Keratinocyte (primary cell): ENCODE results near the gene RSL24D1. TPM values are rescaled to one million over a fixed set of nuclear protein-coding genes. Genes with fewer than 3 reads are reported as not detected.

Experiments
- DNase-seq: peaks from one replicate; pipeline ENCODE4 v3.0.0-alpha.2; 2011; ENCODE audit warnings: low read depth, missing footprints, low spot score
- FAIRE-seq: peaks from 2 replicates; lab custom pipeline; 2011; peaks lifted over from hg19 to GRCh38; lab: Jason Lieb, UNC
- H2AFZ ChIP-seq: 2 replicates; pipeline ENCODE4 v1.6.0; 2012; ENCODE audit warnings: low read length, control low read depth, inconsistent platforms; ENCODE audit not compliant: control insufficient read depth
- H3K27ac ChIP-seq: 2 replicates; pipeline ENCODE4 v1.5.1; 2011; ENCODE audit warnings: low read length; ENCODE audit not compliant: control insufficient read depth, insufficient read depth
- H3K27me3 ChIP-seq: 3 replicates; pipeline ENCODE4 v1.6.0; 2011; ENCODE audit warnings: low read length; ENCODE audit not compliant: control insufficient read depth, insufficient read depth; ENCODE audit errors: extremely low read depth
- H3K36me3 ChIP-seq, 2 experiments: 2 replicates in 1 of 2; 3 replicates in 1 of 2; pipeline ENCODE4 v1.5.1; 2011; ENCODE audit warnings: low read length in 2 of 2, mild to moderate bottlenecking in 1 of 2; ENCODE audit not compliant: control insufficient read depth in 2 of 2, insufficient read depth in 2 of 2; ENCODE audit errors: extremely low read depth in 1 of 2
- H3K4me1 ChIP-seq: 3 replicates; pipeline ENCODE4 v1.5.1; 2011; ENCODE audit warnings: low read length; ENCODE audit not compliant: control insufficient read depth, insufficient read depth; ENCODE audit errors: extremely low read depth
- H3K4me2 ChIP-seq: 3 replicates; pipeline ENCODE4 v1.6.0; 2011; ENCODE audit warnings: low read depth, low read length; ENCODE audit not compliant: control insufficient read depth, insufficient read depth; ENCODE audit errors: extremely low read depth
- H3K4me3 ChIP-seq, 3 experiments: fragments of 200-600 bp in 1 of 3; sonication (generic) in 1 of 3; 2 replicates in 2 of 3; 3 replicates in 1 of 3; pipeline ENCODE4 v1.5.1; 2011 to 2016; ENCODE audit warnings: low read length in 3 of 3, mild to moderate bottlenecking in 3 of 3, control low read depth in 2 of 3, inconsistent platforms in 1 of 3, low read depth in 1 of 3, mixed read lengths in 1 of 3, mixed run types in 1 of 3, moderate library complexity in 1 of 3; ENCODE audit not compliant: control insufficient read depth in 2 of 3, insufficient read depth in 2 of 3; ENCODE audit errors: extremely low read depth in 1 of 3
- H3K79me2 ChIP-seq: 2 replicates; pipeline ENCODE4 v1.6.0; 2012; ENCODE audit warnings: low read length; ENCODE audit not compliant: control insufficient read depth, insufficient read depth
- H3K9ac ChIP-seq: 3 replicates; pipeline ENCODE4 v1.6.0; 2011; ENCODE audit warnings: low read length; ENCODE audit not compliant: control insufficient read depth, insufficient read depth; ENCODE audit errors: extremely low read depth
- H3K9me1 ChIP-seq: 3 replicates; pipeline ENCODE4 v1.6.0; 2011; ENCODE audit warnings: low read length; ENCODE audit not compliant: control insufficient read depth, insufficient read depth; ENCODE audit errors: extremely low read depth
- H3K9me3 ChIP-seq: 2 replicates; pipeline ENCODE4 v1.5.1; 2012; ENCODE audit warnings: low read depth, low read length; ENCODE audit not compliant: control insufficient read depth
- H4K20me1 ChIP-seq: 3 replicates; pipeline ENCODE4 v1.6.0; 2011; ENCODE audit warnings: low read length; ENCODE audit not compliant: control insufficient read depth, insufficient read depth; ENCODE audit errors: extremely low read depth
- EZH2 ChIP-seq: IDR thresholded peaks from one replicate; pipeline ENCODE4 v1.6.1; 2012; ENCODE audit warnings: inconsistent platforms, mild to moderate bottlenecking, low read length, moderate library complexity
- dilution Hi-C: fragments of 300-500 bp; cut with MboI; formaldehyde crosslinking; loops from one replicate; pipeline ENCODE4 v1.7.0; 2020; ENCODE audit warnings: low sequenced_read_pairs; ENCODE audit not compliant: extremely low pct_ligation_motif_present
- polyA plus RNA-seq, 5 experiments: library from polyadenylated mRNA; depleted of rRNA in 3 of 5; stranded (reverse) in 3 of 5; stranded (forward) in 1 of 5; unstranded in 1 of 5; fragments of >200 nt; gene quantifications; 1 replicate in 1 of 5; 2 replicates in 3 of 5; 3 replicates in 1 of 5; pipeline versions ENCODE4 v1.2.1 to v1.2.3, GENCODE V29; 2011 to 2012; ENCODE audit warnings: missing spikeins in 2 of 5, low read depth in 1 of 5, low replicate concordance in 1 of 5
- TF ChIP-seq, protein P1 (sequence below), 3 experiments: IDR thresholded peaks in 1 of 3; conservative IDR thresholded peaks in 1 of 3; optimal IDR thresholded peaks in 1 of 3; 2 replicates in 2 of 3; 3 replicates in 1 of 3; pipeline versions ENCODE3 to v1.5.1; 2011; ENCODE audit warnings: low read length in 3 of 3, mild to moderate bottlenecking in 3 of 3, moderate library complexity in 2 of 3, control low read depth in 1 of 3, inconsistent platforms in 1 of 3; ENCODE audit not compliant: insufficient read depth in 2 of 3; ENCODE audit errors: extremely low read depth in 1 of 3

The RSL24D1 gene
- polyA plus RNA-seq, 1 donor (not counting 4 experiments of a cell fraction or from before 2014, with no cell fraction given) = 99.9 TPM

DNA sequence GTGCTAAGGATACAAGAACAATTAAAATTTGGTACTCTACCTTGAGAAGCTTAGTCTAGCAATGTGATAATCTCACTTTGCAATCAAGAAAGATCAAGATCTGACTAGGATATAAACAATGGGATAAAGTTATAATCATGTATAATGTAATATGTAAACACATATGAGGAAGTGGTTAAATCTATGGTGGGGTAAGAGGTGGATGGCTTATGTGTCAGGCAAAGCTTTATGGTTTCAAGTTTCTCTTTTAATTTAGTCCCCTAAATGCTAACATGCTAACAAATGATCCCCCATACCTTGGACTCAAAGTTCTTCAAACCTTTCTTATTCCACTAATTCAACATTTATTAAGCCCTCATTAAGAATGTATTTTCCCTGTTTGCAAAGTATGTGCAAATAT is 2.5 kb downstream of the RSL24D1 start:
- Histone ChIP-seq H3K4me2 (peak overlapping the region; percentile 86), H3K9ac (no peak overlapping the region), H3K4me1 (peaks cover 16% of the 10 kb centered on the region), H3K27me3 (no peaks in the 10 kb centered on the region), H3K79me2 (peaks cover 65% of the 10 kb centered on the region), H3K4me3 (no peak overlapping the region), H3K9me1 (no peaks in the 10 kb centered on the region), H3K9me3 (no peaks in the 10 kb centered on the region), H3K27ac (no peak overlapping the region), H4K20me1 (peaks cover 5% of the 10 kb centered on the region), H2AFZ (no peak overlapping the region), H3K36me3 (peaks cover 7 to 17% of the 10 kb centered on the region in 2 experiments)
- TF ChIP-seq, protein P1, sequence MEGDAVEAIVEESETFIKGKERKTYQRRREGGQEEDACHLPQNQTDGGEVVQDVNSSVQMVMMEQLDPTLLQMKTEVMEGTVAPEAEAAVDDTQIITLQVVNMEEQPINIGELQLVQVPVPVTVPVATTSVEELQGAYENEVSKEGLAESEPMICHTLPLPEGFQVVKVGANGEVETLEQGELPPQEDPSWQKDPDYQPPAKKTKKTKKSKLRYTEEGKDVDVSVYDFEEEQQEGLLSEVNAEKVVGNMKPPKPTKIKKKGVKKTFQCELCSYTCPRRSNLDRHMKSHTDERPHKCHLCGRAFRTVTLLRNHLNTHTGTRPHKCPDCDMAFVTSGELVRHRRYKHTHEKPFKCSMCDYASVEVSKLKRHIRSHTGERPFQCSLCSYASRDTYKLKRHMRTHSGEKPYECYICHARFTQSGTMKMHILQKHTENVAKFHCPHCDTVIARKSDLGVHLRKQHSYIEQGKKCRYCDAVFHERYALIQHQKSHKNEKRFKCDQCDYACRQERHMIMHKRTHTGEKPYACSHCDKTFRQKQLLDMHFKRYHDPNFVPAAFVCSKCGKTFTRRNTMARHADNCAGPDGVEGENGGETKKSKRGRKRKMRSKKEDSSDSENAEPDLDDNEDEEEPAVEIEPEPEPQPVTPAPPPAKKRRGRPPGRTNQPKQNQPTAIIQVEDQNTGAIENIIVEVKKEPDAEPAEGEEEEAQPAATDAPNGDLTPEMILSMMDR (optimal IDR thresholded peaks at IDR 0.05 in 1 of 3, IDR thresholded peaks at IDR 0.05 in 1 of 3, conservative IDR thresholded peaks at IDR 0.05 in 1 of 3; ENCODE audit: extremely low read depth in 1 of 3, insufficient read depth in 2 of 3, low read length in 3 of 3) = no peak
- no peak for TF ChIP-seq EZH2
- dilution Hi-C loops = no loop called here
- FAIRE-seq = peak; percentile 46
- DNase-seq = no peak

- peaks cover 3% of the 10 kb centered on the region for H4K20me1 ChIP-seq
- H2AFZ ChIP-seq = no peak overlapping the region
- FAIRE-seq (no peak), DNase-seq (no peak)
- H3K9me1 ChIP-seq = no peaks in the 10 kb centered on the region
- H3K36me3 ChIP-seq = peaks cover 10 to 12% of the 10 kb centered on the region in 2 experiments
- H3K4me2 ChIP-seq = no peak overlapping the region
- H3K9me3 ChIP-seq = no peaks in the 10 kb centered on the region
- dilution Hi-C loops = no loop called here
- H3K4me1 ChIP-seq = no peaks in the 10 kb centered on the region
- no peak overlapping the region for H3K4me3 ChIP-seq
- no peaks in the 10 kb centered on the region for H3K27me3 ChIP-seq
- peaks cover 47% of the 10 kb centered on the region for H3K79me2 ChIP-seq
- H3K27ac ChIP-seq = no peak overlapping the region
- H3K9ac ChIP-seq = no peak overlapping the region
- TF ChIP-seq EZH2 = no peak
- TF ChIP-seq, protein P1 (optimal IDR thresholded peaks at IDR 0.05 in 1 of 3, IDR thresholded peaks at IDR 0.05 in 1 of 3, conservative IDR thresholded peaks at IDR 0.05 in 1 of 3; ENCODE audit: extremely low read depth in 1 of 3, insufficient read depth in 2 of 3, low read length in 3 of 3) = no peak
These were observed 10.4 kb downstream of the RSL24D1 start for GRCh38 chr15:55186331-55186730.
